Bronchial smooth muscle cell (primary cell): ENCODE results near the gene FAIM2. TPM values are rescaled to one million over a fixed set of nuclear protein-coding genes. Genes with fewer than 3 reads are reported as not detected.

Experiments
- total RNA-seq: library from RNA; depleted of rRNA; stranded (reverse); fragments of >200 nt; gene quantifications from 2 replicates; pipeline ENCODE4 v1.2.1, GENCODE V29; 2014

The FAIM2 gene
- total RNA-seq = 3.3 and 8.2 TPM in 2 replicates

GRCh38 chr12:49903700-49904423 lies at the start of gene FAIM2:
Gene FAIM2 (minus strand): TSS chr12:49903900. CDS start chr12:49903792, 108 bp downstream.

GRCh38 chr12:49950273-49951251 lies 46.9 kb upstream of the FAIM2 start, which contains the start of gene AQP2:
Gene AQP2 (plus strand): TSS chr12:49950737. CDS start chr12:49950831, 94 bp downstream.

GRCh38 chr12:49842519-49843352 lies 61.0 kb downstream of the FAIM2 start, which contains the start of gene BCDIN3D:
Gene BCDIN3D (minus strand): TSS chr12:49843106. CDS start chr12:49843087, 19 bp downstream.

GRCh38 chr12:49828133-49829091 lies 75.3 kb downstream of the FAIM2 start, which contains the start of gene NCKAP5L:
Gene NCKAP5L (minus strand): TSS chr12:49828413. CDS start chr12:49804044, 24,369 bp downstream.

Other genes with a start within 250 kb of the FAIM2 start
- gene FMNL3, start 196.5 kb downstream of the FAIM2 start, total RNA-seq = 18.0 and 22.6 TPM in 2 replicates
- 258 and 333 TPM in 2 replicates for gene TMBIM6, start 162.3 kb downstream of the FAIM2 start, total RNA-seq
- gene NCKAP5L, start 75.5 kb downstream of the FAIM2 start, total RNA-seq = 11.3 and 14.2 TPM in 2 replicates
- gene BCDIN3D, start 60.8 kb downstream of the FAIM2 start, total RNA-seq = 2.7 and 4.1 TPM in 2 replicates
- gene AQP2, start 46.8 kb upstream of the FAIM2 start, total RNA-seq = not detected in 2 replicates
- gene AQP5, start 58.0 kb upstream of the FAIM2 start, total RNA-seq = not detected in 2 replicates
- under 0.01 TPM in 1 of 2 replicates, not detected in the other for gene AQP6, start 69.0 kb upstream of the FAIM2 start, total RNA-seq
- gene RACGAP1, start 121.6 kb upstream of the FAIM2 start, total RNA-seq = 17.1 and 24.0 TPM in 2 replicates
- 2.8 and 3.7 TPM in 2 replicates for gene ASIC1, start 153.7 kb upstream of the FAIM2 start, total RNA-seq
- gene SMARCD1, start 181.4 kb upstream of the FAIM2 start, total RNA-seq = 15.1 and 16.3 TPM in 2 replicates
- gene GPD1, start 200.1 kb upstream of the FAIM2 start, total RNA-seq = under 0.01 TPM in 1 of 2 replicates, not detected in the other
- gene COX14, start 208.3 kb upstream of the FAIM2 start, total RNA-seq = 56.2 and 62.7 TPM in 2 replicates